GM12865 (cell line): ENCODE data around the gene CIAO2B.

Experiments used
- DNase-seq: peaks from one replicate; pipeline ENCODE4 v3.0.0; 2010; ENCODE audit warnings: low read depth
- H3K4me3 ChIP-seq: 2 replicates; pipeline ENCODE4 v1.5.1; 2011; ENCODE audit warnings: mild to moderate bottlenecking, low read depth, low read length, control low read depth
- CTCF ChIP-seq: IDR thresholded peaks from 2 replicates; pipeline ENCODE4 v1.5.1; 2011; ENCODE audit warnings: low read length, control low read depth, low read depth, inconsistent platforms; ENCODE audit not compliant: insufficient read depth; ENCODE audit errors: missing control alignments

Gene CIAO2B

GRCh38 chr16:66895689-66895979 is 38.6 kb downstream of the CIAO2B start:
- H3K4me3 ChIP-seq = no peak overlapping the region
- TF ChIP-seq CTCF = no peak
- DNase-seq = no peak

GRCh38 chr16:66894948-66895688 is 39.1 kb downstream of the CIAO2B start:
- DNase-seq = peak; percentile 78
- peak; percentile 92 for TF ChIP-seq CTCF

GRCh38 chr16:66894055-66894454 is 40.1 kb downstream of the CIAO2B start:
- DNase-seq = no peak
- TF ChIP-seq CTCF = no peak
- H3K4me3 ChIP-seq = no peak overlapping the region

More at GRCh38 chr16:66894948-66895688, 39.1 kb downstream of the CIAO2B start:
- H3K4me3 ChIP-seq = no peak overlapping the region

GRCh38 chr16:66891797-66892196 is 42.4 kb downstream of the CIAO2B start:
- no peak for DNase-seq
- TF ChIP-seq CTCF = no peak
- no peak overlapping the region for H3K4me3 ChIP-seq

- TF ChIP-seq CTCF = no peak
- DNase-seq = no peak
These were observed 42.8 kb downstream of the CIAO2B start for GRCh38 chr16:66891360-66891759.

GRCh38 chr16:66890799-66891198 is 43.4 kb downstream of the CIAO2B start:
- no peak for DNase-seq
- no peak overlapping the region for H3K4me3 ChIP-seq
- TF ChIP-seq CTCF = no peak

More at GRCh38 chr16:66891360-66891759, 42.8 kb downstream of the CIAO2B start:
- H3K4me3 ChIP-seq = no peak overlapping the region

GRCh38 chr16:66889622-66890021 is 44.6 kb downstream of the CIAO2B start:
- no peak for DNase-seq
- TF ChIP-seq CTCF = no peak

More at GRCh38 chr16:66889622-66890021, 44.6 kb downstream of the CIAO2B start:
- H3K4me3 ChIP-seq = no peak overlapping the region
